ENCODE results near the gene ZNF346.

Gene ZNF346

DNA sequence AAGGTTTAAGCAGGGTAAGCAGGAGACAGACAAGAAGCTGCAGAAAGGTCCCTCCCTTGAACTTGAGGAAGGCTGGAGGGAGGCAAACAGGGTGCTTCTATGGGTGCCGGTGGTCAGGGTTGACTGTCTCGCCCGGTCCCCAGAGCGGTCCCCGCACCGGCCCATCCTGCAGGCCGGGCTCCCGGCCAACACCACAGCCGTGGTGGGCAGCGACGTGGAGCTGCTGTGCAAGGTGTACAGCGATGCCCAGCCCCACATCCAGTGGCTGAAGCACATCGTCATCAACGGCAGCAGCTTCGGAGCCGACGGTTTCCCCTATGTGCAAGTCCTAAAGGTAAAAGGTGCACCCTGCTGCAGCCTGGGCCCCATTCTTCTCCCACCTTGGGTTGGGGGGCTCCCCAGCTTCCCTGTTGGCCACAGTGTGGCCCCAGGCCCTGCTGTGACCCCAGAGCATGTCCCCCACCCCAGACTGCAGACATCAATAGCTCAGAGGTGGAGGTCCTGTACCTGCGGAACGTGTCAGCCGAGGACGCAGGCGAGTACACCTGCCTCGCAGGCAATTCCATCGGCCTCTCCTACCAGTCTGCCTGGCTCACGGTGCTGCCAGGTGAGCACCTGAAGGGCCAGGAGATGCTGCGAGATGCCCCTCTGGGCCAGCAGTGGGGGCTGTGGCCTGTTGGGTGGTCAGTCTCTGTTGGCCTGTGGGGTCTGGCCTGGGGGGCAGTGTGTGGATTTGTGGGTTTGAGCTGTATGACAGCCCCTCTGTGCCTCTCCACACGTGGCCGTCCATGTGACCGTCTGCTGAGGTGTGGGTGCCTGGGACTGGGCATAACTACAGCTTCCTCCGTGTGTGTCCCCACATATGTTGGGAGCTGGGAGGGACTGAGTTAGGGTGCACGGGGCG, 69.9 kb downstream of the ZNF346 start:
- no peak overlapping the region for H3K9ac ChIP-seq (ENCODE audit: low read length)
- no peaks in the 10 kb centered on the region for H3K4me1 ChIP-seq (ENCODE audit: control insufficient read depth, insufficient read depth, low read length)
- H3K36me3 ChIP-seq (ENCODE audit: control insufficient read depth, insufficient read depth, low read length) = no peaks in the 10 kb centered on the region
- H3K4me3 ChIP-seq (ENCODE audit: low read length) = no peak overlapping the region
- H3K27ac ChIP-seq (ENCODE audit: low read depth, low read length) = no peak overlapping the region
- H3K27me3 ChIP-seq (ENCODE audit: control insufficient read depth, insufficient read depth, low read length) = no peaks in the 10 kb centered on the region

- no peak overlapping the region for H3K27ac ChIP-seq (ENCODE audit: low read depth, low read length)
- no peaks in the 10 kb centered on the region for H3K4me1 ChIP-seq (ENCODE audit: control insufficient read depth, insufficient read depth, low read length)
- no peak overlapping the region for H3K4me3 ChIP-seq (ENCODE audit: low read length)
- no peaks in the 10 kb centered on the region for H3K27me3 ChIP-seq (ENCODE audit: control insufficient read depth, insufficient read depth, low read length)
- H3K9ac ChIP-seq (ENCODE audit: low read length) = no peak overlapping the region
- no peaks in the 10 kb centered on the region for H3K36me3 ChIP-seq (ENCODE audit: control insufficient read depth, insufficient read depth, low read length)
Observed at GRCh38 chr5:177093082-177093712, 70.7 kb downstream of the ZNF346 start.

GRCh38 chr5:177093803-177094202, 71.3 kb downstream of the ZNF346 start:
- no peaks in the 10 kb centered on the region for H3K36me3 ChIP-seq (ENCODE audit: control insufficient read depth, insufficient read depth, low read length)
- H3K9ac ChIP-seq (ENCODE audit: low read length) = no peak overlapping the region
- H3K4me3 ChIP-seq (ENCODE audit: low read length) = no peak overlapping the region
- no peaks in the 10 kb centered on the region for H3K4me1 ChIP-seq (ENCODE audit: control insufficient read depth, insufficient read depth, low read length)
- H3K27me3 ChIP-seq (ENCODE audit: control insufficient read depth, insufficient read depth, low read length) = no peaks in the 10 kb centered on the region
- H3K27ac ChIP-seq (ENCODE audit: low read depth, low read length) = no peak overlapping the region

GRCh38 chr5:177094224-177095087, 72.0 kb downstream of the ZNF346 start:
- Histone ChIP-seq H3K27ac (ENCODE audit: low read depth, low read length) (no peak overlapping the region), H3K9ac (ENCODE audit: low read length) (no peak overlapping the region), H3K4me1 (ENCODE audit: control insufficient read depth, insufficient read depth, low read length) (no peaks in the 10 kb centered on the region), H3K36me3 (ENCODE audit: control insufficient read depth, insufficient read depth, low read length) (no peaks in the 10 kb centered on the region), H3K27me3 (ENCODE audit: control insufficient read depth, insufficient read depth, low read length) (no peaks in the 10 kb centered on the region), H3K4me3 (ENCODE audit: low read length) (no peak overlapping the region)

GRCh38 chr5:177095088-177095669, 72.7 kb downstream of the ZNF346 start:
- Histone ChIP-seq H3K4me1 (ENCODE audit: control insufficient read depth, insufficient read depth, low read length) (no peaks in the 10 kb centered on the region), H3K9ac (ENCODE audit: low read length) (no peak overlapping the region), H3K27ac (ENCODE audit: low read depth, low read length) (no peak overlapping the region), H3K36me3 (ENCODE audit: control insufficient read depth, insufficient read depth, low read length) (no peaks in the 10 kb centered on the region), H3K4me3 (ENCODE audit: low read length) (no peak overlapping the region), H3K27me3 (ENCODE audit: control insufficient read depth, insufficient read depth, low read length) (no peaks in the 10 kb centered on the region)

DNA sequence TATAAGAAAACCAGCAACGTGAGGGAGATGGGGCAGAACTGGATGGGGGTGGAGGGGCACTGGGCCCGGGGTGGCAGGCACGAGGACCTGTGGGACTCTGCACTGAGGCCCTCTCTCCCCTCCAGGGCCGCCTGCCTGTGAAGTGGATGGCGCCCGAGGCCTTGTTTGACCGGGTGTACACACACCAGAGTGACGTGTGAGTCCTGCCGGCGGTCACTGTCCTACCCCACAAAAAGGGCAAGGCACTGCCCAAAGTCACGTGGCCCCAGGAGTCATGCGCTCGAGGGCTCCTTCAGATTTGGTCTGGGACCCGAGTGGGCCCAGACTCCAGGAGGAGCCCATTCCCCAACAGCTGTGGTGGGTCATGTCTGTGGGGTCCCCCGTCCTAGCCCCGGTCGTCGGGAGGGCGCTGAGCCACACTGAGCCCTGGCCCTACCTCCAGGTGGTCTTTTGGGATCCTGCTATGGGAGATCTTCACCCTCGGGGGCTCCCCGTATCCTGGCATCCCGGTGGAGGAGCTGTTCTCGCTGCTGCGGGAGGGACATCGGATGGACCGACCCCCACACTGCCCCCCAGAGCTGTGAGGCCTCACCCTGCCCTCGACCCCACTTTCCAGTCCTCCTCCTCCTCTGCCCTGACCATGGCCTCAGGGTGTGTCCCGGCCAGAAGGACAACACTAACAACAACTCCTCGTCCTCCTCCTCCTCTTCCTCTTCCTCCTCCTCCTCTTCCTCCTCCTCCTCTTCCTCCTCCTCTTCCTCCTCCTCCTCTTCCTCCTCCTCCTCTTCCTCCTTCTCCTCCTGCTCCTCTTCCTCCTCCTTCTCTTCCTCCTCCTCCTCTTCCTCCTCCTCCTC, 73.9 kb downstream of the ZNF346 start:
- Histone ChIP-seq H3K27me3 (ENCODE audit: control insufficient read depth, insufficient read depth, low read length) (no peaks in the 10 kb centered on the region), H3K27ac (ENCODE audit: low read depth, low read length) (no peak overlapping the region), H3K9ac (ENCODE audit: low read length) (no peak overlapping the region), H3K4me3 (ENCODE audit: low read length) (no peak overlapping the region), H3K36me3 (ENCODE audit: control insufficient read depth, insufficient read depth, low read length) (no peaks in the 10 kb centered on the region), H3K4me1 (ENCODE audit: control insufficient read depth, insufficient read depth, low read length) (no peaks in the 10 kb centered on the region)

DNA sequence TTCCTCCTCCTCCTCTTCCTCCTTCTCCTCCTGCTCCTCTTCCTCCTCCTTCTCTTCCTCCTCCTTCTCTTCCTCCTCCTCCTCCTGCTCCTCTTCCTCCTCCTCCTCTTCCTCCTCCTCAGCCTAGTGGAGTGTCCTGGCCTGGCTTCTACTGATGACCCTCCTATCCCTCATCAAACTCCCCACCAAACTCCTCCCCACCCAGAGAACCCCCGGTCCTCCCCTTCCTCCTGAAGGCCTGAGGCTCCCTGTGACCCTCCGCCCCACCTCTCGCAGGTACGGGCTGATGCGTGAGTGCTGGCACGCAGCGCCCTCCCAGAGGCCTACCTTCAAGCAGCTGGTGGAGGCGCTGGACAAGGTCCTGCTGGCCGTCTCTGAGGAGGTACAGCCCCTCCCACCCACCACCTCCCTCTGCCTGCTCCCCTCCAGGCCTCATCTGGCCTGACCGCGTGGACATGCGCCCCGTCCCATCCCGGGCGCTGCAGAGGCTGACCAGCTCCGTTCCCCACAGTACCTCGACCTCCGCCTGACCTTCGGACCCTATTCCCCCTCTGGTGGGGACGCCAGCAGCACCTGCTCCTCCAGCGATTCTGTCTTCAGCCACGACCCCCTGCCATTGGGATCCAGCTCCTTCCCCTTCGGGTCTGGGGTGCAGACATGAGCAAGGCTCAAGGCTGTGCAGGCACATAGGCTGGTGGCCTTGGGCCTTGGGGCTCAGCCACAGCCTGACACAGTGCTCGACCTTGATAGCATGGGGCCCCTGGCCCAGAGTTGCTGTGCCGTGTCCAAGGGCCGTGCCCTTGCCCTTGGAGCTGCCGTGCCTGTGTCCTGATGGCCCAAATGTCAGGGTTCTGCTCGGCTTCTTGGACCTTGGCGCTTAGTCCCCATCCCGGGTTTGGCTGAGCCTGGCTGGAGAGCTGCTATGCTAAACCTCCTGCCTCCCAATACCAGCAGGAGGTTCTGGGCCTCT, 74.8 kb downstream of the ZNF346 start:
- H3K27me3 ChIP-seq (ENCODE audit: control insufficient read depth, insufficient read depth, low read length) = no peaks in the 10 kb centered on the region
- no peaks in the 10 kb centered on the region for H3K4me1 ChIP-seq (ENCODE audit: control insufficient read depth, insufficient read depth, low read length)
- H3K27ac ChIP-seq (ENCODE audit: low read depth, low read length) = no peak overlapping the region
- no peak overlapping the region for H3K9ac ChIP-seq (ENCODE audit: low read length)
- H3K36me3 ChIP-seq (ENCODE audit: control insufficient read depth, insufficient read depth, low read length) = no peaks in the 10 kb centered on the region
- no peak overlapping the region for H3K4me3 ChIP-seq (ENCODE audit: low read length)

DNA sequence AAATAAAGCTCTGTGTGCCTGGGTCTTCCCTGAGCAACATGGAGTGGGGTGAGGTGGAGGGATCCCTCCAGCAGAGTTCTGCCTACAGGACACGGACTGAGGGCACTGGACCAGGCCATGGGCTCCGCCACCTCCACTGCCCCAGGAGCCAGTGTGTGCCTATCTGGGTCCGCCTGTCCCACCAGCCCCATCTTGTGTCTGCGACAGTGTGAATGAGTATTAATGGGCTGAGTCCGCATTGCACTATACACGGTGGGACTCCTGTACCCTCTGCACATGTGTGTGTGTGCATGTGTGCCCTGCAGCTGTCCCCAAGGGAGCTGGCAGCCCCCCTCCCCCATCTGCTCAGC, 75.6 kb downstream of the ZNF346 start:
- Histone ChIP-seq H3K27me3 (ENCODE audit: control insufficient read depth, insufficient read depth, low read length) (no peaks in the 10 kb centered on the region), H3K4me1 (ENCODE audit: control insufficient read depth, insufficient read depth, low read length) (no peaks in the 10 kb centered on the region), H3K4me3 (ENCODE audit: low read length) (no peak overlapping the region), H3K36me3 (ENCODE audit: control insufficient read depth, insufficient read depth, low read length) (no peaks in the 10 kb centered on the region), H3K9ac (ENCODE audit: low read length) (no peak overlapping the region), H3K27ac (ENCODE audit: low read depth, low read length) (no peak overlapping the region)

DNA sequence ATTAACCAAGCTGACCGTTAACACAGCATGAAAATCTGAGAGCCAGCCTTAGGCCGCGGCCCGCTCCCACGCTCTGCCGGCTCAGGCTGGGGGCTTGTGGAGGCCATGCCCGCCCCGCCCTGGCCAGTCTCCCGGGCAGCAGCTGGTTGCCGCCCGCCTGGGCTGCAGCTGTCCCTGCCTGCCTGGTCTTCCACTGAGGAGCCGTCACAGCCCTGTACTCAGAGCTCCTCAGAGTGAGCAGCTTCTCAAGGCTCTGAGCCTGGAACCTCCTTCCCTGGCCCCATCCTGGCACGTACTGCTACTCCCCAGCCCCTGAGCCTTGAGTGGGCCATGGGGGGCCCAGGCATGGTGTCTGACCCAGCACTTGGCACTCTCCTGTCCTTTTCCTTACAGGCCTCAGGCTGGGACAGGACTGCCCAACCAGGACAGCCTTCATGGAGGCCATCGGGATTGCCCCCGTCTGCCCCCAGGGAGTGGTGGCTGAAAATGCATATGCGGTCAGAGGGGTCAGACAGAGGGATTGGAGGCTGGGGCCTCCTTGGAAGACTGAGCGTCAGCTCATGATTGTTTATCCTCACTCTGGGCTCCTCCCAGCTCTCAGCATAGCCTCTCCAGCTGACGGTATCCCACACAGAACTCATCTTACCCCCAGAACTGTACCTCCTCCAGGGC, 76.1 kb downstream of the ZNF346 start:
- H3K36me3 ChIP-seq (ENCODE audit: control insufficient read depth, insufficient read depth, low read length) = no peaks in the 10 kb centered on the region
- H3K9ac ChIP-seq (ENCODE audit: low read length) = no peak overlapping the region
- no peaks in the 10 kb centered on the region for H3K4me1 ChIP-seq (ENCODE audit: control insufficient read depth, insufficient read depth, low read length)
- H3K27me3 ChIP-seq (ENCODE audit: control insufficient read depth, insufficient read depth, low read length) = no peaks in the 10 kb centered on the region
- no peak overlapping the region for H3K4me3 ChIP-seq (ENCODE audit: low read length)
- no peak overlapping the region for H3K27ac ChIP-seq (ENCODE audit: low read depth, low read length)

DNA sequence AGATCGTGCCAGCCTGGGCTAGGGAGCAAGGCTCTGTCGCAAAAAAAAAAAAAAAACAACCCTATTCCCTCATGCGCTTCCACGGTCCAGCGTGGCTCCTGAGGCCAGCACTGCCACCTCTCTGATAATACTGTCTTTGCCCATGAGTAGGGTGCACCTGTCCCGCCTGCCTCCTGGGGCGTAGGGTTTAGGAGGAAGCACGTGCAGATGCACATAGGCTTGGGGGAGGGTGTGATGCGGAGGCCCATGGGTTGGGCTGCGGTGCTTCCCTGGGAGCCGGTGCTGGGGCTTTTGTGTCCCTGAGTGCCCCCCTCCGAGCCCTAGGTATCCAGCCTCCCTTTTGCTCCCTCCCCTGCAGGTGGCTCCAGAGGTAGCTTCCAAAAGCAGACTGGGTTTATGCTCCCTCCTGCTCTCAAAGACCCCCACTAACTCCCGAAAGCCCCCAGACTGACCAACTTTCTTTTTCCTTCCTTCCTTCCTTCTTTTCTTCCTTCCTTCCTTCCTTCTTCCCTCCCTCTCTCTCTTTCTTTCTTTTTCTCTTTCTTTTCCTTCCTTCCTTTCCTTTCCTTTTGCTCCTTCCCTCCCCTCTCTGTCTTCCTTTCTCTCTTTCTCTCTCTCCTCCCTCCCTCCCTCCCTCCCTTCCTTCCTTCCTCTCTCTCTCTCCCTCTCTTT, 77.1 kb downstream of the ZNF346 start:
- Histone ChIP-seq H3K4me3 (ENCODE audit: low read length) (no peak overlapping the region), H3K36me3 (ENCODE audit: control insufficient read depth, insufficient read depth, low read length) (no peaks in the 10 kb centered on the region), H3K9ac (ENCODE audit: low read length) (no peak overlapping the region), H3K27me3 (ENCODE audit: control insufficient read depth, insufficient read depth, low read length) (no peaks in the 10 kb centered on the region), H3K27ac (ENCODE audit: low read depth, low read length) (no peak overlapping the region), H3K4me1 (ENCODE audit: control insufficient read depth, insufficient read depth, low read length) (no peaks in the 10 kb centered on the region)

Data from rectal smooth muscle tissue (tissue), 1 donor.